Measurements from ENCODE around the gene ST6GAL1. TPM values are rescaled to one million over a fixed set of nuclear protein-coding genes. Genes with fewer than 3 reads are reported as not detected.

ST6GAL1 gene
- total and polyA plus RNA-seq, 2 of the 8 experiments (the other 6 are each of a cell fraction or from before 2014, with no cell fraction given) = 62.8 to 80.9 TPM

GRCh38 chr3:187073581-187074098 is 143.3 kb downstream of the ST6GAL1 start:
- Histone ChIP-seq H2BK120ac (replicated peaks; ENCODE audit: low read depth, low read length) (no peak overlapping the region), H3K4me3 (ENCODE audit: extremely low read depth in 1 of 4, insufficient read depth in 2 of 4, low read depth in 3 of 4, low read length in 4 of 4) (no peak overlapping the region), H2BK15ac (ENCODE audit: low read length) (no peak overlapping the region), H2AFZ (ENCODE audit: low read length) (no peak overlapping the region), H3K4me2 (ENCODE audit: insufficient read depth in 1 of 2, low read depth in 2 of 2, low read length in 2 of 2) (no peak overlapping the region), H3K79me1 (ENCODE audit: low read depth, low read length) (no peaks in the 10 kb centered on the region; the same call in 1 of the 2 replicates), H3K4me1 (replicated peaks in 1 of 4; ENCODE audit: control insufficient read depth in 3 of 4, insufficient read depth in 4 of 4, low read length in 3 of 4) (peaks cover 0 to 5% (median 1%) of the 10 kb centered on the region in 4 experiments; a peak in 2 of 7 replicates), H2BK5ac (ENCODE audit: low read depth, low read length) (no peak overlapping the region), H3K27ac (ENCODE audit: low read depth, low read length) (no peak overlapping the region), H4K5ac (ENCODE audit: insufficient read length, low read depth, low read length) (no peak overlapping the region), H2AK5ac (ENCODE audit: low read depth, low read length) (no peak overlapping the region), H3K27me3 (replicated peaks in 1 of 4; ENCODE audit: control insufficient read depth in 3 of 4, extremely low read depth in 1 of 4, insufficient read depth in 3 of 4, low read length in 3 of 4) (no peaks in the 10 kb centered on the region), H3K56ac (replicated peaks; ENCODE audit: insufficient read length, low read depth, low read length) (no peak overlapping the region), H3K14ac (ENCODE audit: insufficient read length) (no peak overlapping the region), H2BK20ac (ENCODE audit: low read length) (no peak overlapping the region), H3K18ac (ENCODE audit: extremely low read depth, low read length) (no peak overlapping the region), H4K8ac (ENCODE audit: extremely low read depth, insufficient read depth, low read length) (no peak overlapping the region), H3K9ac (replicated peaks in 1 of 4; ENCODE audit: extremely low read depth in 1 of 4, low read depth in 3 of 4, low read length in 3 of 4) (no peak overlapping the region), H3K9me3 (ENCODE audit: insufficient read depth in 2 of 2, low read depth in 1 of 2, low read length in 1 of 2) (no peaks in the 10 kb centered on the region), H4K91ac (replicated peaks; ENCODE audit: insufficient read length, low read length) (no peak overlapping the region), H4K20me1 (replicated peaks in 1 of 2; ENCODE audit: control insufficient read depth in 1 of 2, insufficient read depth in 2 of 2, low read length in 2 of 2) (peaks cover 0 to 2% of the 10 kb centered on the region in 2 experiments), H3K36me3 (ENCODE audit: control insufficient read depth in 2 of 4, insufficient read depth in 4 of 4, low read length in 3 of 4) (peaks cover 6 to 64% (median 27%) of the 10 kb centered on the region in 4 experiments; a peak in 7 of 8 replicates), H3K4ac (replicated peaks; ENCODE audit: insufficient read length, low read depth, low read length) (no peak overlapping the region), H3K79me2 (ENCODE audit: control insufficient read depth in 1 of 2, insufficient read depth in 2 of 2, low read length in 2 of 2) (peaks cover 0 to 2% of the 10 kb centered on the region in 2 experiments; a peak in 1 of 4 replicates), H3K23me2 (ENCODE audit: low read depth, low read length) (no peaks in the 10 kb centered on the region), H2BK12ac (ENCODE audit: low read depth, low read length) (no peak overlapping the region), H3K23ac (ENCODE audit: insufficient read length) (no peak overlapping the region)
- 82% methylated on average over 5 of the region's 5 CpGs; no CpG with 5 or more reads in 1 of the 2 experiments for WGBS, 2 experiments (ENCODE audit: extremely low coverage in 1 of 2, insufficient coverage in 1 of 2, insufficient read length in 1 of 2, insufficient replicate concordance in 2 of 2, low coverage in 1 of 2, low lambda C conversion rate in 2 of 2, missing lambda C conversion rate in 1 of 2)
- no peak for TF ChIP-seq MAFK (IDR thresholded peaks at IDR 0.05; ENCODE audit: low read depth, low read length)
- TF ChIP-seq EP300 (IDR thresholded peaks at IDR 0.05; ENCODE audit: borderline replicate concordance in 1 of 2, low read depth in 2 of 2, low read length in 2 of 2) = no peak
- ChIA-PET POLR2A (ENCODE audit: partially characterized antibody) (no interaction called here), CTCF (ENCODE audit: partially characterized antibody) (interaction anchor here (0.8 to 1.7 kb wide), 4 partner anchors 9 to 90 kb away, joined by 3 to 4 read pairs (median 3); no protein-coding TSS in a partner anchor)
- DNase-seq (ENCODE audit: low read depth in 1 of 2, low spot score in 2 of 2) (no peak), FAIRE-seq (no peak)

All from H1 (cell line).